GM12873 (cell line): Measurements from ENCODE around the gene LXN.

Experiments
- TF ChIP-seq, protein P1 (sequence below): IDR thresholded peaks from 2 replicates; pipeline ENCODE4 v1.5.1; 2012; ENCODE audit warnings: low read depth, mild to moderate bottlenecking, moderate library complexity, low read length, control low read depth; ENCODE audit not compliant: insufficient read depth; ENCODE audit errors: missing control alignments

Gene LXN

DNA sequence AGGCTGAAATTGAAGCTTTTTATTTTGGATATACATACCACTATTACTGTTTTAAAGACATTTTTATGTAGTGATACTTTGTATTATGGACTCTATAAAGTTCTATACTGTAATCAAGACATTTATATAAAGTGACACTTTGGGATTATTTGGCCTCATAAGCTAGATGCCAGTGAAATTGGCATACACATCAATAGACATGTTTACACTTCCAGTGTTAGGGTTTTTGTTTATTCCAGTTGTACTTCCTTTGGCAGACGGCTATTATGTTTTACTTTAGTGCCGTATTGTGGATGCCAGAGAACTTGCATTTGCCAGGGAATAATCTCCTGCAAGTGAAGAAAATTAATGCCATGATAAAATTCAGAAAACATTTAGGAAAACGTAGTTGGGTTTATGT is 6.0 kb downstream of the LXN start:
- TF ChIP-seq, protein P1, sequence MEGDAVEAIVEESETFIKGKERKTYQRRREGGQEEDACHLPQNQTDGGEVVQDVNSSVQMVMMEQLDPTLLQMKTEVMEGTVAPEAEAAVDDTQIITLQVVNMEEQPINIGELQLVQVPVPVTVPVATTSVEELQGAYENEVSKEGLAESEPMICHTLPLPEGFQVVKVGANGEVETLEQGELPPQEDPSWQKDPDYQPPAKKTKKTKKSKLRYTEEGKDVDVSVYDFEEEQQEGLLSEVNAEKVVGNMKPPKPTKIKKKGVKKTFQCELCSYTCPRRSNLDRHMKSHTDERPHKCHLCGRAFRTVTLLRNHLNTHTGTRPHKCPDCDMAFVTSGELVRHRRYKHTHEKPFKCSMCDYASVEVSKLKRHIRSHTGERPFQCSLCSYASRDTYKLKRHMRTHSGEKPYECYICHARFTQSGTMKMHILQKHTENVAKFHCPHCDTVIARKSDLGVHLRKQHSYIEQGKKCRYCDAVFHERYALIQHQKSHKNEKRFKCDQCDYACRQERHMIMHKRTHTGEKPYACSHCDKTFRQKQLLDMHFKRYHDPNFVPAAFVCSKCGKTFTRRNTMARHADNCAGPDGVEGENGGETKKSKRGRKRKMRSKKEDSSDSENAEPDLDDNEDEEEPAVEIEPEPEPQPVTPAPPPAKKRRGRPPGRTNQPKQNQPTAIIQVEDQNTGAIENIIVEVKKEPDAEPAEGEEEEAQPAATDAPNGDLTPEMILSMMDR = no peak

DNA sequence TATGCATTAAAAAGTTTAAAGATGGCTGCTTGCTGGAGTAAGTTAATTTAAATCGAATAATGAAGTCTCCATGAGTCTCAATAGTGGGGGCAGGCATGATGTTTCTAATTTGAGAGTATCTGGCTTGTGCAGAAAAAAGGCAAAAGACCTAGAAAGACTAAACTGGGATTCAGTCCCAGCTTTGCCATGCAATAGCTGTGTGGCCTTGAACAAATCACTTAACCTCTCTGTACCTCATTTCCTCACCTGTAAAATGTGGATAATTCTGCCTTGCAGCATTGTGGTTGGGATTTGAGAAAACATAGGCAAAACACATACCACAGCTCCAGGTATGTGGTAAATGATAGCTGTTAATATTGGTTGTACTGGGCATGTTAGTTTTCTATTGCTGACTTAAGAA is 8.6 kb downstream of the LXN start:
- TF ChIP-seq, protein P1 = no peak

DNA sequence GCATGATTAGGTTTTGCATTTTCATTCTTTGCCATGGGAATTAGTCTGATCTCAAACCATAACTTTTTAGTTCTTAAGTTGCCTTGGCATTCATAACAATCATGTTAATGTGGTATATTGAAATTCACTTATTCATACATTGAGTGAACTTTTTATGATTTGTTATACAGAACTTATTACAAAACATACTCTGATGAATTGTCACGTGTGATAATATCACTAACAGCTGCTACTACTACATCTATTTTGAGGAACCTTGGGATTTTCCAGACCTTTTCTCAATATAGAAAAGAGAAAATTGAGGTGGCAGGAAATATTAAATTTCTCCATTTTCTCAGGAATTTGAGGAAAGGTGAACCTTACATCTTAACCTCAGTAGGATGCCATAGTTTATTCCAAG is 9.2 kb downstream of the LXN start:
- TF ChIP-seq, protein P1 = no peak

DNA sequence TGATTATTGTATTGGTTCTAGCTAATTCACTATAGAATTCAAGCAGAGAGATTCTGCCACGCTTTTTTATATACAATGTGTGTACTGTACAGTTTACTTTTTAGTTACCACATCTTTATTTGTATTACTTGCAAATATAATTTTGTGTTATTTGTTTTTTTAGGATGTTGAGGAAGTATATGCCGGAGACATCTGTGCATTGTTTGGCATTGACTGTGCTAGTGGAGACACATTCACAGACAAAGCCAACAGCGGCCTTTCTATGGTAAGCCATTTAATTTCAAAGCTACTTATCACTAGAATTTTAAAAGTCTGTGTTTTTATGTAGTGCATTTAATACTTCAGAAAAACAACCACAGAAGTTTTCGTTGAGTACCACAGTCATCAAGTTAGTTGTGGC is 11.7 kb downstream of the LXN start:
- TF ChIP-seq, protein P1 = no peak

DNA sequence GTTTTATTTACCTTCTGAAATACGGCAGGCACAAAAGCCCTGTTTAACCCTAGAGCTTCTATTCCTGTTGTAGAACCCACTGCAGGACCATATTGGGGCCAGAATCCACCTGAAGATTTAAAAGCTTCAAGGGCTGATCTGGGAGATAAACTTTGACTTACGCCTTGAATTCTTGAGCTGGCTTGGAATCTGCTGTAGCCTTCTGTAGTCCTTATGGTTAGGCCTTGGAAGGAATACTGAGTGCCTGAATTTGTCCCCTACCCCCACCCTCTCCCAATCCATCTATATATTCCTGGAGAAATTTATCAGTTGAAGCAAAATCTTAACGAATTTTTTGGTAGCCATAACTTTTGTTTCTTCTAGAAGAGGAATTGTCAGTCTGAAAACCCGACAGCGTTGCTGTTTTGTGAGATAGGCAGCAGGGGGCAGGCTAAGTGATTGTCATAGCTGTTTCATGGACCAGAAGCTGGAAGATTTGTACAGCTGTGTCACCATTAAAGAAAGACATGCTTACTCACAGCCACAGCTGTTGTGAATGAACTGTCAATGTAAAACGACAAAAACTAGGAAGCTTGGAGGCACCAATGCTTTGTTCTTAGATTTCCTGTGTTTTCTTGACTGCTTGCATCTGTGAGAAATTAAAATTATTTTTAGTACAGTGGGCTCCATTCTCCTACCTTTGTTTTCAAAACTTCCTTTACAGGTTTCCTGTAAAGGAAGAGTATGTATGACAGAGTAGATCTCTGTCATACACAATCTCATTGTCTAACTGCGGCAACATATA is 12.8 kb downstream of the LXN start:
- TF ChIP-seq, protein P1 = peak; percentile 73

DNA sequence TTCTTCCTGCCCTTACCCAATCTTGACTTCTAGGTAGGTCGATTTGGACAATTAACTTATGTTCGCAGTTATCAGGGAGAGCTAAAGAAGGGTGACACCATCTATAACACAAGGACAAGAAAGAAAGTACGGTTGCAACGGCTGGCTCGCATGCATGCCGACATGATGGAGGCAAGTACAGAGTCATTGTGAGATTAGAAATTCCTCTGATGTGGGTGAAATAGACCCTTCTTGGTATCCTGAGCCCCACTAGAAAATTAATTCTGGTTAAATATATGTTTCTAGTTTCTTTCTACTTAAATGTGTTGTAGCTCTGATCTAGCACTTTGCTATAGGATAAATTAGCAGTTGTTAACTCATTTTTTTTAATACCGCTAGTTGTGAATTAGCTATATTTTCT is 13.6 kb downstream of the LXN start:
- TF ChIP-seq, protein P1 = no peak

DNA sequence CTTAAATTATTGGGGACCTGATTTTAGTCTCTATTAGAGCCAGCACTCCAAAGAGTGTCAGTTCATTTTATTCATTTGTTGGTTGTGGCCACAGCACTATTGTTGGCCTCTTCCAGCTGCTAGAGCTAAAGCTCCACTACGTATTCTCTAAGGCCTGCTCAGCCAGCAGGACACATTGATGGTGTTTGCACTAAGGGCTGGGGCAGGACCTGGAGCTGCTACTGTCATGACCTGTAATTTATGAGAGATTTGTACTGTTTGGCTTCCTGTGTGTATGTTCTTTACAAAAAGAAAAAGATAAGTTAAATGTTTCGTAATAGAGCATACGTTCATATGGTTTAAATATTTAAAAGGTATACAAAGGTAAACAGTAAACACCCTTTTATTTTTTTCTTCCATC is 20.0 kb downstream of the LXN start:
- TF ChIP-seq, protein P1 = no peak
